GM12891 (cell line): ENCODE data around the gene E2F1.

Experiments
- POLR2A ChIP-seq: IDR thresholded peaks from 2 replicates; pipeline ENCODE4 v1.6.1; 2011; ENCODE audit warnings: low read depth, low read length, control low read depth
- POLR2AphosphoS5 ChIP-seq: IDR thresholded peaks from 2 replicates; pipeline ENCODE4 v1.6.1; 2011; ENCODE audit warnings: low read depth, low read length, control low read depth

- no peak for TF ChIP-seq POLR2A
- no peak for TF ChIP-seq POLR2AphosphoS5
These were observed 41.6 kb upstream of the E2F1 start for GRCh38 chr20:33727806-33728205.
